ENCODE results near the gene EPS15. TPM values are rescaled to one million over a fixed set of nuclear protein-coding genes. Genes with fewer than 3 reads are reported as not detected.

The EPS15 gene
- total RNA-seq, 1 donor = 82.2 TPM

GRCh38 chr1:51342591-51343206 is 176.4 kb downstream of the EPS15 start:
- Histone ChIP-seq H3K27ac (ENCODE audit: low read depth, low read length) (no peak overlapping the region), H3K79me2 (ENCODE audit: insufficient read depth, low read length) (no peaks in the 10 kb centered on the region), H3K4me1 (ENCODE audit: insufficient read depth, low read length) (no peaks in the 10 kb centered on the region), H2AFZ (ENCODE audit: low read length) (no peak overlapping the region), H3K4me2 (ENCODE audit: insufficient read depth, low read length) (no peak overlapping the region), H4K20me1 (ENCODE audit: insufficient read depth, low read length) (no peaks in the 10 kb centered on the region), H3K9me3 (ENCODE audit: low read depth, low read length) (no peaks in the 10 kb centered on the region), H3K4me3 (ENCODE audit: insufficient read depth, low read length) (no peak overlapping the region), H3K36me3 (ENCODE audit: insufficient read depth, low read length) (no peaks in the 10 kb centered on the region), H3K27me3 (ENCODE audit: insufficient read depth, low read length) (peaks cover 43% of the 10 kb centered on the region)
- no peak for DNase-seq (ENCODE audit: insufficient read length, low spot score, missing footprints)
- no peak for TF ChIP-seq CTCF (IDR thresholded peaks at IDR 0.05; ENCODE audit: extremely low read depth, low read depth, low read length)

GRCh38 chr1:51341876-51342496 is 177.1 kb downstream of the EPS15 start:
- no peaks in the 10 kb centered on the region for H3K79me2 ChIP-seq (ENCODE audit: insufficient read depth, low read length)
- H4K20me1 ChIP-seq (ENCODE audit: insufficient read depth, low read length) = no peaks in the 10 kb centered on the region
- H3K4me2 ChIP-seq (ENCODE audit: insufficient read depth, low read length) = no peak overlapping the region
- no peak for DNase-seq (ENCODE audit: insufficient read length, low spot score, missing footprints)
- no peaks in the 10 kb centered on the region for H3K9me3 ChIP-seq (ENCODE audit: low read depth, low read length)
- no peak overlapping the region for H3K27ac ChIP-seq (ENCODE audit: low read depth, low read length)
- peaks cover 43% of the 10 kb centered on the region for H3K27me3 ChIP-seq (ENCODE audit: insufficient read depth, low read length)
- no peak overlapping the region for H2AFZ ChIP-seq (ENCODE audit: low read length)
- H3K36me3 ChIP-seq (ENCODE audit: insufficient read depth, low read length) = no peaks in the 10 kb centered on the region
- TF ChIP-seq CTCF (IDR thresholded peaks at IDR 0.05; ENCODE audit: extremely low read depth, low read depth, low read length) = peak; percentile 10
- H3K4me1 ChIP-seq (ENCODE audit: insufficient read depth, low read length) = no peaks in the 10 kb centered on the region
- no peak overlapping the region for H3K4me3 ChIP-seq (ENCODE audit: insufficient read depth, low read length)

GRCh38 chr1:51340380-51340779 is 178.7 kb downstream of the EPS15 start:
- no peaks in the 10 kb centered on the region for H3K79me2 ChIP-seq (ENCODE audit: insufficient read depth, low read length)
- H3K4me1 ChIP-seq (ENCODE audit: insufficient read depth, low read length) = no peaks in the 10 kb centered on the region
- H3K36me3 ChIP-seq (ENCODE audit: insufficient read depth, low read length) = no peaks in the 10 kb centered on the region
- peaks cover 28% of the 10 kb centered on the region for H3K27me3 ChIP-seq (ENCODE audit: insufficient read depth, low read length)
- no peak overlapping the region for H2AFZ ChIP-seq (ENCODE audit: low read length)
- DNase-seq (ENCODE audit: insufficient read length, low spot score, missing footprints) = no peak
- TF ChIP-seq CTCF (IDR thresholded peaks at IDR 0.05; ENCODE audit: extremely low read depth, low read depth, low read length) = no peak
- H3K9me3 ChIP-seq (ENCODE audit: low read depth, low read length) = no peaks in the 10 kb centered on the region
- H4K20me1 ChIP-seq (ENCODE audit: insufficient read depth, low read length) = no peaks in the 10 kb centered on the region
- no peak overlapping the region for H3K27ac ChIP-seq (ENCODE audit: low read depth, low read length)
- no peak overlapping the region for H3K4me2 ChIP-seq (ENCODE audit: insufficient read depth, low read length)
- no peak overlapping the region for H3K4me3 ChIP-seq (ENCODE audit: insufficient read depth, low read length)

GRCh38 chr1:51336711-51337110 is 182.4 kb downstream of the EPS15 start:
- TF ChIP-seq CTCF (IDR thresholded peaks at IDR 0.05; ENCODE audit: extremely low read depth, low read depth, low read length) = no peak
- H3K4me3 ChIP-seq (ENCODE audit: insufficient read depth, low read length) = no peak overlapping the region

More at GRCh38 chr1:51336711-51337110, 182.4 kb downstream of the EPS15 start:
- H2AFZ ChIP-seq (ENCODE audit: low read length) = no peak overlapping the region
- H3K36me3 ChIP-seq (ENCODE audit: insufficient read depth, low read length) = no peaks in the 10 kb centered on the region
- no peak overlapping the region for H3K4me2 ChIP-seq (ENCODE audit: insufficient read depth, low read length)
- no peaks in the 10 kb centered on the region for H3K79me2 ChIP-seq (ENCODE audit: insufficient read depth, low read length)
- DNase-seq (ENCODE audit: insufficient read length, low spot score, missing footprints) = no peak
- H3K27ac ChIP-seq (ENCODE audit: low read depth, low read length) = no peak overlapping the region
- H3K27me3 ChIP-seq (ENCODE audit: insufficient read depth, low read length) = no peaks in the 10 kb centered on the region
- no peaks in the 10 kb centered on the region for H3K9me3 ChIP-seq (ENCODE audit: low read depth, low read length)
- no peaks in the 10 kb centered on the region for H4K20me1 ChIP-seq (ENCODE audit: insufficient read depth, low read length)
- no peaks in the 10 kb centered on the region for H3K4me1 ChIP-seq (ENCODE audit: insufficient read depth, low read length)
